ELF-1 (cell line): Measurements from ENCODE around the gene ACOT8.
A peak's percentile ranks its signal among the peaks of the same experiment; 100 is the strongest.
"Not testable (repeated sequence)": the region's sequence is repeated elsewhere in the genome, so short reads cannot be mapped to it uniquely, and the experiment has no call there.

ENCODE experiments used
- DNase-seq: peaks from one replicate; pipeline ENCODE4 v3.0.0-alpha.2; 2016; ENCODE audit warnings: low read depth, low spot score

The ACOT8 gene

GRCh38 chr20:45853484-45853883 lies 3.7 kb downstream of the ACOT8 start:
- DNase-seq: peak; percentile 36

GRCh38 chr20:45852326-45852725 lies 4.9 kb downstream of the ACOT8 start:
- no peak for DNase-seq

GRCh38 chr20:45851501-45851900 lies 5.7 kb downstream of the ACOT8 start:
- DNase-seq: no peak

GRCh38 chr20:45850926-45851325 lies 6.3 kb downstream of the ACOT8 start:
- no peak for DNase-seq

GRCh38 chr20:45850238-45850637 lies 7.0 kb downstream of the ACOT8 start:
- DNase-seq: no peak

- no peak for DNase-seq
Observed at GRCh38 chr20:45848969-45849582, 8.1 kb downstream of the ACOT8 start.

GRCh38 chr20:45848421-45848820 lies 8.8 kb downstream of the ACOT8 start:
- DNase-seq: no peak

GRCh38 chr20:45845452-45845851 lies 11.7 kb downstream of the ACOT8 start:
- DNase-seq: peak; percentile 20

- DNase-seq: no peak
Observed at GRCh38 chr20:45843506-45843905, 13.7 kb downstream of the ACOT8 start.

- DNase-seq: no peak
Observed at GRCh38 chr20:45842169-45842812, 14.9 kb downstream of the ACOT8 start.

- no peak for DNase-seq
Observed at GRCh38 chr20:45841407-45842129, 15.6 kb downstream of the ACOT8 start.

GRCh38 chr20:45840700-45841198 lies 16.4 kb downstream of the ACOT8 start:
- DNase-seq: no peak

- no peak for DNase-seq
Observed at GRCh38 chr20:45836841-45837240, 20.4 kb downstream of the ACOT8 start.

GRCh38 chr20:45835825-45836224 lies 21.4 kb downstream of the ACOT8 start:
- no peak for DNase-seq

- DNase-seq: no peak
Observed at GRCh38 chr20:45835329-45835765, 21.8 kb downstream of the ACOT8 start.

GRCh38 chr20:45834797-45835161 lies 22.4 kb downstream of the ACOT8 start:
- no peak for DNase-seq

- DNase-seq: peak; percentile 84
Observed at GRCh38 chr20:45833883-45834796, 23.1 kb downstream of the ACOT8 start.

- DNase-seq: peak; percentile 87
Observed at GRCh38 chr20:45833030-45833882, 23.9 kb downstream of the ACOT8 start, which contains the start of gene SNX21. SNX21 (plus strand) TSS chr20:45833799; CDS start chr20:45833920, 121 bp downstream.

- no peak for DNase-seq
Observed at GRCh38 chr20:45832619-45833018, 24.6 kb downstream of the ACOT8 start.

- DNase-seq: not testable (repeated sequence)
Observed at GRCh38 chr20:45829673-45830106, 27.5 kb downstream of the ACOT8 start.
